ENCODE results near the gene PPP1R15B.

The PPP1R15B gene

GRCh38 chr1:204363335-204364114 lies 48.1 kb downstream of the PPP1R15B start:
- peak; percentile 51 to 80 for DNase-seq

- DNase-seq, result no peak
Measured at GRCh38 chr1:204362984-204363334, 48.7 kb downstream of the PPP1R15B start.

GRCh38 chr1:204361781-204362180 lies 49.8 kb downstream of the PPP1R15B start:
- DNase-seq, result no peak

GRCh38 chr1:204361341-204361771 lies 50.3 kb downstream of the PPP1R15B start:
- DNase-seq, result no peak

- no peak for DNase-seq
Measured at GRCh38 chr1:204360314-204360713, 51.3 kb downstream of the PPP1R15B start.

- DNase-seq, result peak; percentile 50 to 74
Measured at GRCh38 chr1:204359474-204360255, 52.0 kb downstream of the PPP1R15B start, which contains the start of gene PLEKHA6. TSS of gene PLEKHA6 (minus strand) at chr1:204359929. CDS start at chr1:204273727, 86,202 bp downstream.

GRCh38 chr1:204359131-204359473 lies 52.5 kb downstream of the PPP1R15B start:
- DNase-seq, result no peak

- DNase-seq, result no peak
Measured at GRCh38 chr1:204358605-204359004, 53.0 kb downstream of the PPP1R15B start.

GRCh38 chr1:204357551-204358490 lies 53.8 kb downstream of the PPP1R15B start:
- no peak for DNase-seq

GRCh38 chr1:204356997-204357396 lies 54.6 kb downstream of the PPP1R15B start:
- no peak for DNase-seq

GRCh38 chr1:204355913-204356312 lies 55.7 kb downstream of the PPP1R15B start:
- no peak for DNase-seq

GRCh38 chr1:204354579-204354978 lies 57.0 kb downstream of the PPP1R15B start:
- DNase-seq, result no peak
